Osteocyte (in vitro differentiated cells): Measurements from ENCODE around the gene SP3. TPM values are rescaled to one million over a fixed set of nuclear protein-coding genes. Genes with fewer than 3 reads are reported as not detected.
A peak's percentile ranks its signal among the peaks of the same experiment; 100 is the strongest.

Experiments
- DNase-seq: peaks from one replicate; pipeline ENCODE4 v3.0.0; 2021; ENCODE audit warnings: mixed read lengths; ENCODE audit not compliant: unreplicated experiment; ENCODE audit errors: extremely low spot score
- H3K27ac Mint-ChIP-seq: one replicate; pipeline ENCODE4 v1.8.0; 2021; ENCODE audit warnings: mild to moderate bottlenecking, mixed read lengths; ENCODE audit not compliant: unreplicated experiment
- H3K27me3 Mint-ChIP-seq: one replicate; pipeline ENCODE4 v1.8.0; 2021; ENCODE audit warnings: mixed read lengths; ENCODE audit not compliant: unreplicated experiment
- H3K36me3 Mint-ChIP-seq: one replicate; pipeline ENCODE4 v1.8.0; 2021; ENCODE audit warnings: mixed read lengths; ENCODE audit not compliant: unreplicated experiment
- H3K4me1 Mint-ChIP-seq: one replicate; pipeline ENCODE4 v1.8.0; 2021; ENCODE audit warnings: mixed read lengths; ENCODE audit not compliant: unreplicated experiment
- H3K4me3 Mint-ChIP-seq: one replicate; pipeline ENCODE4 v1.8.0; 2021; ENCODE audit warnings: mild to moderate bottlenecking, moderate library complexity, mixed read lengths; ENCODE audit not compliant: unreplicated experiment
- H3K9me3 Mint-ChIP-seq: one replicate; pipeline ENCODE4 v1.8.0; 2021; ENCODE audit warnings: mixed read lengths; ENCODE audit not compliant: unreplicated experiment
- CTCF ChIP-seq: fragments of 200-600 bp; sonication (generic); IDR thresholded peaks from 2 replicates; pipeline ENCODE4 v1.5.0; 2021; ENCODE audit warnings: antibody characterized with exemption, mild to moderate bottlenecking, moderate library complexity
- total RNA-seq: library from RNA; stranded (reverse); gene quantifications from 2 replicates; pipeline ENCODE4 v1.2.1, GENCODE V29; 2021

SP3 gene
- total RNA-seq, 1 donor from 2014 or later = 80.3 TPM

DNA sequence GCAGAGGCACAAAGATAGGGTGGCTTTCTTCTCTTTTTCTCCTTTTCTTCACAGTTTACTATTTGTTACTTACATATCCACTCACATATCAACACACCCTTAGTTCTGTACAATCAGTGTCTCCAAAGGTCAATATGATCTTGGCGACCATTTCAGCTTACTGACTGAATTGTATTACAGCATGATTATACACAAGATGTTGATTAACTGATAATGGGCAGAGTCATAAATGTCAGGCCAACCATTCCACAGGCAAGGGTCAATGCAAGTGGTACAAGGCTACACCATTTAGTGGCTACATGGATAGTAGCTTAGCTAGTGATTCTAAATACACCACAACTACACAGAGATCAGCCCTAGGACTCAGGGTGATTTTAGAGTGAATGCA lies 20.4 kb upstream of the SP3 start:
- no peak for TF ChIP-seq CTCF
- no peaks in the 10 kb centered on the region for H3K9me3 Mint-ChIP-seq
- no peaks in the 10 kb centered on the region for H3K27me3 Mint-ChIP-seq
- H3K27ac Mint-ChIP-seq = no peak overlapping the region
- no peaks in the 10 kb centered on the region for H3K36me3 Mint-ChIP-seq
- no peak overlapping the region for H3K4me3 Mint-ChIP-seq
- peaks cover 24% of the 10 kb centered on the region for H3K4me1 Mint-ChIP-seq
- no peak for DNase-seq

- Mint-ChIP-seq H3K9me3 (no peaks in the 10 kb centered on the region), H3K4me3 (no peak overlapping the region), H3K4me1 (peaks cover 25% of the 10 kb centered on the region), H3K27ac (no peak overlapping the region), H3K36me3 (no peaks in the 10 kb centered on the region), H3K27me3 (no peaks in the 10 kb centered on the region)
- DNase-seq = no peak
- TF ChIP-seq CTCF = no peak
These were observed 19.9 kb upstream of the SP3 start for GRCh38 chr2:173984866-173985604.

GRCh38 chr2:173983391-173983871 lies 18.3 kb upstream of the SP3 start:
- Mint-ChIP-seq H3K27ac (peak overlapping the region; percentile 85), H3K27me3 (no peaks in the 10 kb centered on the region), H3K9me3 (no peaks in the 10 kb centered on the region), H3K36me3 (no peaks in the 10 kb centered on the region), H3K4me1 (peaks cover 31% of the 10 kb centered on the region), H3K4me3 (no peak overlapping the region)
- DNase-seq = no peak
- no peak for TF ChIP-seq CTCF

- no peak for TF ChIP-seq CTCF
- no peaks in the 10 kb centered on the region for H3K27me3 Mint-ChIP-seq
- no peak for DNase-seq
- H3K4me3 Mint-ChIP-seq = no peak overlapping the region
- no peaks in the 10 kb centered on the region for H3K36me3 Mint-ChIP-seq
- H3K9me3 Mint-ChIP-seq = no peaks in the 10 kb centered on the region
- peaks cover 31% of the 10 kb centered on the region for H3K4me1 Mint-ChIP-seq
- H3K27ac Mint-ChIP-seq = peak overlapping the region; percentile 85
These were observed 17.7 kb upstream of the SP3 start for GRCh38 chr2:173982918-173983317.

DNA sequence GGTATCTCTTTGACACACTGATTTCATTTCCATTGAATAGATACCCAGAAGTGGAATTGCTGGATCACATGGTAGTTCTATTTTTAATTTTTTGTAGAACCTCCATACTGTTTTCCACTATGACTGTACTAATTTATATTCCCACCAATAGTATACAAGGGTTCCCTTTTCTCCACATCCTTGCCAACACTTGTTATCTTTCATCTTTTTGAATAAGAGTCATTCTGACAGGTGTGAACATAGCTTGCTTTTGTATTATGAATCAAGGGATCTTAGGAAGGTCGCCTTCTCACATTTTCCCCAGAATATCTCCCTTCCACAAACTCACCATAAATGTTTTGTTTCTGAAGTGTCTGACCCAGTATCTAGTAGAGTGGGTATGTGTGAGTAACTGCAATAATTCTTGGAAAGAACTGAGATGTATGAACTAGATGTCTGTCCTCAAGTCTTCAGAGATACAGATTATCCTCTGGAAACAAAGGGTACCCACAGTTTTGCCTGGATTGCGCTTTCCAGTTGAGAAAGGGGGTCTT lies 17.1 kb upstream of the SP3 start:
- DNase-seq = no peak
- Mint-ChIP-seq H3K27ac (peak overlapping the region; percentile 85), H3K9me3 (no peaks in the 10 kb centered on the region), H3K4me1 (peaks cover 31% of the 10 kb centered on the region), H3K36me3 (no peaks in the 10 kb centered on the region), H3K27me3 (no peaks in the 10 kb centered on the region), H3K4me3 (no peak overlapping the region)
- no peak for TF ChIP-seq CTCF
